ENCODE measurements around the gene LUZP1. TPM values are rescaled to one million over a fixed set of nuclear protein-coding genes. Genes with fewer than 3 reads are reported as not detected.
A peak's percentile ranks its signal among the peaks of the same experiment; 100 is the strongest.

Gene LUZP1
- total RNA-seq, 4 donors from 2014 or later: 20.8 to 25.7 (median 22.9) TPM

DNA sequence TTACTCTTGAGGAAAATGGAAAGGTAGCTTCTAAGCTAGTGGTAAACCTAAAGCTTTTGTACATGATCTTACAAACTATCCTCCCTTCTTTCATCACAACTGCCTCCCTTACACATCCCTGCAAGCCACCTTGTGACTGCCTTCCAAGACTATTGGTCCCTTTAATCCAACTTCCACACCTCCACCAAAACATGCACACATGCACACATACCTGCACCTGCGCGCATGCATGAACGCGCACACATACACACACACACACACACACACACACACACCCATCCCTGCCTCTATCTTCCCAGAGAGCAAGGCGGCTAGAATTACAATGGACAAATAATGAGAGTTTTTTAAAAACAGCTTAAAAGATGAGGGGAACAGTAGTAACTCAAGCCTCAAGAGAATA, 58.3 kb downstream of the LUZP1 start:
- Histone ChIP-seq H3K27me3 (no peaks in the 10 kb centered on the region), H3K9me3 (no peaks in the 10 kb centered on the region), H3K27ac (no peak overlapping the region), H3K4me1 (peaks cover 35% of the 10 kb centered on the region), H3K4me3 (no peak overlapping the region), H3K36me3 (peaks cover 7% of the 10 kb centered on the region)
- DNase-seq (ENCODE audit: low spot score in 2 of 2): no peak
- WGBS: 89% methylated on average over 5 of the region's 5 CpGs
- TF ChIP-seq POLR2AphosphoS5 (IDR thresholded peaks at IDR 0.05) (no peak), EP300 (IDR thresholded peaks at IDR 0.05) (no peak), POLR2A (IDR thresholded peaks at IDR 0.05) (no peak)
- TF ChIP-seq, protein P1, sequence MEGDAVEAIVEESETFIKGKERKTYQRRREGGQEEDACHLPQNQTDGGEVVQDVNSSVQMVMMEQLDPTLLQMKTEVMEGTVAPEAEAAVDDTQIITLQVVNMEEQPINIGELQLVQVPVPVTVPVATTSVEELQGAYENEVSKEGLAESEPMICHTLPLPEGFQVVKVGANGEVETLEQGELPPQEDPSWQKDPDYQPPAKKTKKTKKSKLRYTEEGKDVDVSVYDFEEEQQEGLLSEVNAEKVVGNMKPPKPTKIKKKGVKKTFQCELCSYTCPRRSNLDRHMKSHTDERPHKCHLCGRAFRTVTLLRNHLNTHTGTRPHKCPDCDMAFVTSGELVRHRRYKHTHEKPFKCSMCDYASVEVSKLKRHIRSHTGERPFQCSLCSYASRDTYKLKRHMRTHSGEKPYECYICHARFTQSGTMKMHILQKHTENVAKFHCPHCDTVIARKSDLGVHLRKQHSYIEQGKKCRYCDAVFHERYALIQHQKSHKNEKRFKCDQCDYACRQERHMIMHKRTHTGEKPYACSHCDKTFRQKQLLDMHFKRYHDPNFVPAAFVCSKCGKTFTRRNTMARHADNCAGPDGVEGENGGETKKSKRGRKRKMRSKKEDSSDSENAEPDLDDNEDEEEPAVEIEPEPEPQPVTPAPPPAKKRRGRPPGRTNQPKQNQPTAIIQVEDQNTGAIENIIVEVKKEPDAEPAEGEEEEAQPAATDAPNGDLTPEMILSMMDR (IDR thresholded peaks at IDR 0.05): no peak

DNA sequence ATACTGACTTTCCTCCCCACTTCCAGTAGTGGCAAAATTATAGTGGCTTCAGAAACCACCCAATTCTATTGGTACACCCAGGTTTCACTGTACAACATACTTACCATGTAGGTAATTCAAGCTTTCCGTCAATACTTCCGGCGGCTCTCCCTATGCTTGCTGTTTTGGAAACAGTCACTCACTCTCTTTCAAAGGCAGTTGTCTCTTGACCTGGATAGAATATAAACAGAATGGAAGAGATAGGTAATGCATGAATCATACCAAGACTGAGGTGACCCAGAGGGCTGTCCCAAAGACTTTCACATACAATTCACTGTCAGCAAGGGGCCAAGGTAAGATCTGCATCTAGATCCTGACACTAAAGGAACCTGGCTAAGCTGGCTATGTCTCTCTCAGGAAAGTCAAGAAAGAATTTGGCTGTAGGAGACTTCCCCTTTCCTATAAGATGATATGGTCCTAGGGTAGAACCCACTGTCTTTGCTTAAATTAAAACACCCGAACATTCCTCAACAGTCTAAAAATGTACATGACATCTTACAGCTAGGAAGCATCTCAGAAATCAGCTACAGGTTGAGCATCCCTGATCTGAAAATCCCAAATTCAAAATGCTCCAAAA, 59.6 kb downstream of the LUZP1 start:
- no peak for DNase-seq (ENCODE audit: low spot score in 2 of 2)
- H3K27me3 ChIP-seq: no peaks in the 10 kb centered on the region
- peaks cover 7% of the 10 kb centered on the region for H3K36me3 ChIP-seq
- WGBS: 98% methylated on average over 4 of the region's 4 CpGs
- H3K4me1 ChIP-seq: peaks cover 21% of the 10 kb centered on the region
- H3K27ac ChIP-seq: no peak overlapping the region
- H3K4me3 ChIP-seq: no peak overlapping the region
- H3K9me3 ChIP-seq: no peaks in the 10 kb centered on the region
- TF ChIP-seq, protein P1 (IDR thresholded peaks at IDR 0.05): no peak
- TF ChIP-seq EP300 (IDR thresholded peaks at IDR 0.05) (no peak), POLR2AphosphoS5 (IDR thresholded peaks at IDR 0.05) (no peak), POLR2A (IDR thresholded peaks at IDR 0.05) (no peak)

DNA sequence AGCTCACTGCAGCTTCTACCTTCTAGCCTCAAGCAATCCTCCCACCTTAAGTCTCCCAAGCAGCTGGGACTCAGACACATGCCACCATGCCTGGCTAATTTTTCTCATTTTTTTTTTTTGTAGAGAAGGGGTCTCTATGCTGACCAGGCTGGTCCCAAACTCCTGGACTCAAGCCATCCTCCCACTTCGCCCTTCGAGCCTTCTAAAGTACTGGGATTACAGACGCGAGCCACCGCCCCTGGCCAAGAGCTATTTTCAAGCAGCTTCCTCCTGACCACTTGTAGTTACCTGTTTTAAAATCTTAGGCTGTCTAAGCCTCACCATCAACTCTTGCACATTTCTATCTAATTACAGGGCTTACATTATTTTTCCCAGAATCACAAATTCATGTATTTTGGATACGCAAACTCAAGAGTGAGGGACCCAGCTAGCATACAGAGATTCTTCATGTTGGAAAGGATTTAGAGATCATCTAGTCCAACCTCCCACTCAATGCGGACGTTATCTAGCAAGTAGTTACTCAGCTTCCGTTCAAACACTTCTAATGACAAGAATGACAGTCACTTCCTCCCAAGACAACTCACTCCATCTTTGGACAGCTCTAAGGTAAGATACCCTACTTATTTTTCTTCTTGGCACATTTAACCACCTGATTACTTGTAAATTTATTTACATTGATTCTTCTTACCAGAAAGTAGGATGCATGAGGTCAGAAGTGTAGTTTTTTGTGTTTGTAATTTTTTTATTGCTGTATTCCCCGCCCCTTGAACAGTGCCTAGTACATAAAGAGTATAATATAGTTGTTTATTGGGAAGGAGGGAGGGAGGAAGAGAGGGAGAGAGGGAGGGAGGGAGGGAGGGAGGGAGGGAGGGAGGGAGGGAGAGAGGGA, 65.4 kb downstream of the LUZP1 start:
- WGBS: 64% methylated on average over 10 of the region's 10 CpGs
- peaks cover 6% of the 10 kb centered on the region for H3K36me3 ChIP-seq
- no peak for DNase-seq (ENCODE audit: low spot score in 2 of 2)
- no peaks in the 10 kb centered on the region for H3K27me3 ChIP-seq
- no peak for TF ChIP-seq POLR2AphosphoS5 (IDR thresholded peaks at IDR 0.05)
- TF ChIP-seq POLR2A (IDR thresholded peaks at IDR 0.05): no peak
- no peak for TF ChIP-seq EP300 (IDR thresholded peaks at IDR 0.05)
- TF ChIP-seq, protein P1 (IDR thresholded peaks at IDR 0.05): no peak
- H3K9me3 ChIP-seq: no peaks in the 10 kb centered on the region
- peak overlapping the region; percentile 52 for H3K27ac ChIP-seq
- no peak overlapping the region for H3K4me3 ChIP-seq
- peaks cover 48% of the 10 kb centered on the region for H3K4me1 ChIP-seq

DNA sequence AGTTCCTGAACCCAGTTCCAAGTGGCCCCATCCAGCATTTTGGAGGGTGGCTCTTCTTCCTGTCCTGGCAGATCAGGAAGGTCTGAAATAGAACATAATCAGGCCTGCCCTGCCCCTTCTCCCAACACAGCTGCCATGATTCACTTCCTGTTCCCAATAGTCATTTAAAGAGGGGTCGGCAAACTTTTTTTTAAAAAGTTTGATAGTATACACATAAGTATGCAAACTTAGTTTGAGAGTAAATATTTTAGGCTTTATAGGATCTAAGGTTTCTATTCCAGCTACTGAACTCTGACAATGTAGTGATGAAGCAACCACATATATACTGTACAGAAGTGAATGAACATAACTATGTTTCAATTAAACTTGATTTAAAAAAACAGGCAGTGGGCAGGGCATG, 66.4 kb downstream of the LUZP1 start:
- 6% methylated on average over 1 of the region's 1 CpG for WGBS
- TF ChIP-seq EP300 (IDR thresholded peaks at IDR 0.05): no peak
- no peak for TF ChIP-seq POLR2A (IDR thresholded peaks at IDR 0.05)
- no peak for TF ChIP-seq POLR2AphosphoS5 (IDR thresholded peaks at IDR 0.05)
- TF ChIP-seq, protein P1 (IDR thresholded peaks at IDR 0.05): no peak
- Histone ChIP-seq H3K27me3 (no peaks in the 10 kb centered on the region), H3K4me1 (peaks cover 52% of the 10 kb centered on the region), H3K27ac (peak overlapping the region; percentile 52), H3K4me3 (no peak overlapping the region), H3K36me3 (peaks cover 4% of the 10 kb centered on the region), H3K9me3 (no peaks in the 10 kb centered on the region)
- DNase-seq (ENCODE audit: low spot score in 2 of 2): no peak

DNA sequence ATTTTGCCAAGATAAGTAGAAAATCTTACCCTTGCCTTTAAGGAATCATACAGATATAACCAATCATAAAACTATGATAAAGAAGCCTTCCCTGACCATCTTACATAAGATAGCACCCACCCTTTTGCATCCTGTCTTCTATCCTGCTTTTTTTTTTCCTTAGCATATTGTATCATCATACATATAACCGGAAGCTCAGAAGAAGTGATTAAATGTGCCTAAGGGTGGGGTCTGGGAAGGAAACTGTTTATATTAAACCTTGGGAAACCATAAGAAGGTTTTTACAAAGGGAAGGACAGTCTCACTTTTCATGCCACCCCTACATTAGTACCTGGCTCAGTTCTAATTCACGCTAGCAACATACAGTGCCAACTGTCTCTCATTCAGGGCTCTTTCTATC, 66.8 kb downstream of the LUZP1 start:
- no peaks in the 10 kb centered on the region for H3K9me3 ChIP-seq
- H3K36me3 ChIP-seq: peaks cover 7% of the 10 kb centered on the region
- H3K4me3 ChIP-seq: no peak overlapping the region
- TF ChIP-seq, protein P1 (IDR thresholded peaks at IDR 0.05): no peak
- TF ChIP-seq POLR2A (IDR thresholded peaks at IDR 0.05): no peak
- H3K27me3 ChIP-seq: no peaks in the 10 kb centered on the region
- no peak for DNase-seq (ENCODE audit: low spot score in 2 of 2)
- 58% methylated on average over 2 of the region's 2 CpGs for WGBS
- H3K27ac ChIP-seq: peak overlapping the region; percentile 30
- H3K4me1 ChIP-seq: peaks cover 52% of the 10 kb centered on the region

All from suprapubic skin (tissue), 4 donors.